SK-N-MC (cell line): ENCODE results near the gene KCNE4.

ENCODE experiments used
- EZH2 ChIP-seq: fragments of 200-600 bp; sonication (generic); IDR thresholded peaks from one replicate; pipeline ENCODE4 v1.6.1; 2017; ENCODE audit warnings: antibody characterized with exemption
- POLR2AphosphoS5 ChIP-seq: IDR thresholded peaks from 2 replicates; pipeline ENCODE4 v1.6.1; 2012; ENCODE audit warnings: mild to moderate bottlenecking, low read depth, low read length, borderline replicate concordance

GRCh38 chr2:223072826-223073225 is 20.8 kb downstream of the KCNE4 start:
- TF ChIP-seq EZH2 = no peak
- TF ChIP-seq POLR2AphosphoS5 = no peak
